Transverse colon (tissue), 4 donors: ENCODE results near the gene CHSY1. TPM values are rescaled to one million over a fixed set of nuclear protein-coding genes. Genes with fewer than 3 reads are reported as not detected.
A peak's percentile ranks its signal among the peaks of the same experiment; 100 is the strongest.

Source experiments
- DNase-seq: peaks from one replicate; pipeline ENCODE4 v3.0.0-alpha.2; 2019
- H3K27ac ChIP-seq, 4 donors: fragments of 200-600 bp; sonication (generic); 2 replicates each; pipeline ENCODE4 v1.5.1; 2016 to 2018; ENCODE audit warnings: inconsistent platforms in 4 of 4
- H3K27me3 ChIP-seq: fragments of 200-600 bp; sonication (generic); 2 replicates; pipeline ENCODE4 v1.5.1; 2017; ENCODE audit warnings: inconsistent platforms
- H3K36me3 ChIP-seq, 4 donors: fragments of 200-600 bp; sonication (generic); 2 replicates each; pipeline ENCODE4 v1.5.1; 2017 to 2019; ENCODE audit warnings: inconsistent platforms in 4 of 4
- H3K4me1 ChIP-seq, 4 donors: fragments of 200-600 bp; sonication (generic); 2 replicates each; pipeline ENCODE4 v1.5.1; 2017 to 2020; ENCODE audit warnings: inconsistent platforms in 4 of 4
- H3K4me3 ChIP-seq, 4 donors: fragments of 200-600 bp; sonication (generic); 1 replicate in 1 of 4; 2 replicates in 3 of 4; pipeline versions ENCODE4 v1.5.1 to v1.6.1; 2017 to 2019; ENCODE audit warnings: inconsistent platforms in 4 of 4
- H3K9me3 ChIP-seq, 2 donors: fragments of 200-600 bp; sonication (generic); 2 replicates each; pipeline ENCODE4 v1.5.1; 2017 to 2019; ENCODE audit warnings: inconsistent platforms in 2 of 2
- CTCF ChIP-seq, 5 experiments: fragments of 200-600 bp in 3 of 5; fragments of 450-650 bp in 2 of 5; sonication (generic) in 3 of 5; IDR thresholded peaks; 1 replicate in 2 of 5; 2 replicates in 3 of 5; pipeline ENCODE4 v1.5.1; 2016 to 2017; ENCODE audit warnings: antibody characterized with exemption in 5 of 5, inconsistent platforms in 3 of 5, mild to moderate bottlenecking in 2 of 5, moderate library complexity in 1 of 5
- EP300 ChIP-seq: sonication (generic); formaldehyde crosslinking; IDR thresholded peaks from one replicate; pipeline ENCODE4 v1.6.1; 2017; ENCODE audit warnings: antibody characterized with exemption, low read depth
- POLR2A ChIP-seq: fragments of 450-650 bp; IDR thresholded peaks from one replicate; pipeline ENCODE4 v1.6.1; 2016; ENCODE audit warnings: antibody characterized with exemption, mild to moderate bottlenecking, moderate library complexity
- POLR2AphosphoS5 ChIP-seq, 3 donors: sonication (generic); formaldehyde crosslinking; IDR thresholded peaks; one replicate each; pipeline ENCODE4 v1.6.1; 2016; ENCODE audit warnings: antibody characterized with exemption in 3 of 3
- WGBS, 2 donors: methylation state at CpG; one replicate each; pipeline ENCODE4 v1.1.5; 2018; ENCODE audit warnings: low coverage in 1 of 2; 5-methylcytosine and 5-hydroxymethylcytosine counted together
- in situ Hi-C, 4 donors: fragments of 200-750 bp; cut with MboI; loops; one replicate each; pipeline versions ENCODE4 v1.15.0 to v1.15.1; 2017; ENCODE audit warnings: low sequenced_read_pairs in 3 of 4, low pct_ligation_motif_present in 1 of 4, low pct_unique_long_range_greater_than_20kb in 1 of 4
- intact Hi-C: fragments of 100-400 bp; cut with DNase I; formaldehyde crosslinking; loops from one replicate; pipeline ENCODE4 v1.15.1; 2023; ENCODE audit warnings: low total_unique reads
- total RNA-seq, 4 donors: library from RNA; depleted of rRNA; stranded (reverse); fragments of >200 nt; gene quantifications; one replicate each; pipeline ENCODE4 v1.1.0, GENCODE V29; 2016

Gene CHSY1
- total RNA-seq, 4 donors from 2014 or later: 4.0 to 33.7 (median 11.8) TPM

GRCh38 chr15:101183931-101184305 lies 67.9 kb downstream of the CHSY1 start:
- WGBS, 2 donors: 83 to 88% methylated on average over 1 to 5 of the region's 5 CpGs
- no peaks in the 10 kb centered on the region for H3K9me3 ChIP-seq
- H3K36me3 ChIP-seq: no peaks in the 10 kb centered on the region
- peaks cover 0 to 33% (median 5%) of the 10 kb centered on the region in 4 donors for H3K4me1 ChIP-seq
- no peak for DNase-seq
- no peak overlapping the region for H3K4me3 ChIP-seq
- in situ Hi-C loops: no loop called here
- TF ChIP-seq CTCF (IDR thresholded peaks at IDR 0.05) (no peak), POLR2AphosphoS5 (IDR thresholded peaks at IDR 0.05) (no peak), POLR2A (no peak)
- H3K27me3 ChIP-seq: no peaks in the 10 kb centered on the region
- intact Hi-C loops: no loop called here
- H3K27ac ChIP-seq: no peak overlapping the region

GRCh38 chr15:101183226-101183930 lies 68.5 kb downstream of the CHSY1 start:
- H3K4me3 ChIP-seq: no peak overlapping the region
- H3K9me3 ChIP-seq: no peaks in the 10 kb centered on the region
- TF ChIP-seq EP300 (no peak), POLR2A (no peak), POLR2AphosphoS5 (IDR thresholded peaks at IDR 0.05) (no peak), CTCF (IDR thresholded peaks at IDR 0.05) (no peak)
- in situ Hi-C loops (no loop called here), intact Hi-C loops (no loop called here)
- H3K36me3 ChIP-seq: peaks cover 0 to 4% (median 0%) of the 10 kb centered on the region in 4 donors
- 70 to 80% methylated on average over 7 to 9 of the region's 9 CpGs for WGBS, 2 donors
- H3K4me1 ChIP-seq: peaks cover 0 to 28% (median 5%) of the 10 kb centered on the region in 4 donors
- H3K27me3 ChIP-seq: no peaks in the 10 kb centered on the region
- peak overlapping the region in 1 of 4 donors; percentile 2 for H3K27ac ChIP-seq
- no peak for DNase-seq

GRCh38 chr15:101182215-101182614 lies 69.6 kb downstream of the CHSY1 start:
- peaks cover 0 to 8% (median 0%) of the 10 kb centered on the region in 4 donors for H3K36me3 ChIP-seq
- no peaks in the 10 kb centered on the region for H3K27me3 ChIP-seq
- no peak overlapping the region for H3K27ac ChIP-seq
- H3K4me1 ChIP-seq: peaks cover 0 to 20% (median 3%) of the 10 kb centered on the region in 4 donors
- in situ Hi-C loops (no loop called here), intact Hi-C loops (no loop called here)
- no peaks in the 10 kb centered on the region for H3K9me3 ChIP-seq
- DNase-seq: no peak
- no peak overlapping the region for H3K4me3 ChIP-seq
- TF ChIP-seq POLR2AphosphoS5 (IDR thresholded peaks at IDR 0.05) (no peak), POLR2A (no peak), CTCF (IDR thresholded peaks at IDR 0.05) (no peak), EP300 (no peak)
- 85 to 100% methylated on average over 1 to 4 of the region's 4 CpGs for WGBS, 2 donors

- peaks cover 0 to 8% (median 0%) of the 10 kb centered on the region in 4 donors for H3K36me3 ChIP-seq
- peaks cover 0 to 16% (median 3%) of the 10 kb centered on the region in 4 donors for H3K4me1 ChIP-seq
- no peak overlapping the region for H3K4me3 ChIP-seq
- 84 to 94% methylated on average over 2 to 4 of the region's 4 CpGs for WGBS, 2 donors
- no peak overlapping the region for H3K27ac ChIP-seq
- TF ChIP-seq POLR2A (no peak), CTCF (IDR thresholded peaks at IDR 0.05) (no peak), EP300 (no peak), POLR2AphosphoS5 (IDR thresholded peaks at IDR 0.05) (no peak)
- DNase-seq: no peak
- in situ Hi-C loops (no loop called here), intact Hi-C loops (no loop called here)
- H3K9me3 ChIP-seq: no peaks in the 10 kb centered on the region
- no peaks in the 10 kb centered on the region for H3K27me3 ChIP-seq
These were observed 70.5 kb downstream of the CHSY1 start for GRCh38 chr15:101181349-101181748.
